ENCODE data around the gene DUSP2.

Gene DUSP2

DNA sequence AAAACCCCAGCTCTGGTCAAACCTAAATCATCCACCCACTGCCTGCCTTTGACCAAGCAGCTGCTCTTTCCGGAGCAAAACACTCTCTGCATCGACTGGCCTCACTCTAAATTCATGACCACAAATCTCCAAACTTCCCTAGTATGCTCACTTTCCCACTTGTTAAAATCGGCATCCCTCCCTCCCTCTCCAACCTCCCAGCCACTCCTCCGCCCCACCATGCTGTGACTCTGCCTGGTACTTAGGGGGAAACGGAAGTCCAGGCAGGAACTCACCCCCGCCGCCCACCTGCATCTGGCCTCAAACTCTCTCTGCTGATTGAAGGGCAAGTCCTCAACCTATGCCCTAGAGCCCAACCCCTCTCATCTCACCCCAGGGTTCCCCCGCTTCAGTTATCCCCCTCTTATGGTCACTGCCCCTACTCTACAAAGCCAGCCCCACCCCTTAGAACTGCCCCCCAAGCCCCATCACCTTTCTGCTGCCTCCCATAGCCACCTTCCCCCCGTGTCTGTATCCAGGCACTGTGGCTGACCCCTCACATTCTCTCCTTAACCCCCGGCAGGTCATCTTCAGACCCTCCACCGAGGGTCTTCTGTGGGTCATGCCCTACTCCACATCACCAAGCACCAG, 25.0 kb downstream of the DUSP2 start:
- in situ Hi-C loops (cut with HindIII; ENCODE audit: low sequenced_read_pairs) = no loop called here
- TF ChIP-seq, protein P1, sequence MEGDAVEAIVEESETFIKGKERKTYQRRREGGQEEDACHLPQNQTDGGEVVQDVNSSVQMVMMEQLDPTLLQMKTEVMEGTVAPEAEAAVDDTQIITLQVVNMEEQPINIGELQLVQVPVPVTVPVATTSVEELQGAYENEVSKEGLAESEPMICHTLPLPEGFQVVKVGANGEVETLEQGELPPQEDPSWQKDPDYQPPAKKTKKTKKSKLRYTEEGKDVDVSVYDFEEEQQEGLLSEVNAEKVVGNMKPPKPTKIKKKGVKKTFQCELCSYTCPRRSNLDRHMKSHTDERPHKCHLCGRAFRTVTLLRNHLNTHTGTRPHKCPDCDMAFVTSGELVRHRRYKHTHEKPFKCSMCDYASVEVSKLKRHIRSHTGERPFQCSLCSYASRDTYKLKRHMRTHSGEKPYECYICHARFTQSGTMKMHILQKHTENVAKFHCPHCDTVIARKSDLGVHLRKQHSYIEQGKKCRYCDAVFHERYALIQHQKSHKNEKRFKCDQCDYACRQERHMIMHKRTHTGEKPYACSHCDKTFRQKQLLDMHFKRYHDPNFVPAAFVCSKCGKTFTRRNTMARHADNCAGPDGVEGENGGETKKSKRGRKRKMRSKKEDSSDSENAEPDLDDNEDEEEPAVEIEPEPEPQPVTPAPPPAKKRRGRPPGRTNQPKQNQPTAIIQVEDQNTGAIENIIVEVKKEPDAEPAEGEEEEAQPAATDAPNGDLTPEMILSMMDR (IDR thresholded peaks at IDR 0.05; ENCODE audit: low read depth, low read length, missing control alignments) = no peak
- H3K4me3 ChIP-seq (ENCODE audit: low read depth, low read length) = no peak overlapping the region
- no peak for DNase-seq (ENCODE audit: low read depth)

DNA sequence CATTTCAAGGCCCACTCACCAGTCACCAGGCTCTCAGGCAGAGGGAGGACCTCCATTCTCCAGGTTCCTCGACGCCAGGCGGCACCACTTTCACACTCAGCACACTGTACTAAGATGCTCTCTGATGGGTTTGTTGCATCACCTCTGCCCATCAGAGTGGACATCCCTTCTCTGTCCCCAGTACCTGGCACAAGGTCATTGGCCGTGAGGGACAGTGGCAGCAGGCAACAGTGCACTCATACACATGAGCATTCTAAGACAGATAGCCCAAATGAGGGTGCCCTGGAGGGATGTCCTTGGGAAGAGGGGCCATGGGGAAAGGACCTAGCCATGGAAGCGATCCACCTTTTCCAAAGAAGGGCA, 25.9 kb downstream of the DUSP2 start:
- no peak overlapping the region for H3K4me3 ChIP-seq (ENCODE audit: low read depth, low read length)
- TF ChIP-seq, protein P1 (IDR thresholded peaks at IDR 0.05; ENCODE audit: low read depth, low read length, missing control alignments) = no peak
- no peak for DNase-seq (ENCODE audit: low read depth)
- in situ Hi-C loops (cut with HindIII; ENCODE audit: low sequenced_read_pairs) = no loop called here

DNA sequence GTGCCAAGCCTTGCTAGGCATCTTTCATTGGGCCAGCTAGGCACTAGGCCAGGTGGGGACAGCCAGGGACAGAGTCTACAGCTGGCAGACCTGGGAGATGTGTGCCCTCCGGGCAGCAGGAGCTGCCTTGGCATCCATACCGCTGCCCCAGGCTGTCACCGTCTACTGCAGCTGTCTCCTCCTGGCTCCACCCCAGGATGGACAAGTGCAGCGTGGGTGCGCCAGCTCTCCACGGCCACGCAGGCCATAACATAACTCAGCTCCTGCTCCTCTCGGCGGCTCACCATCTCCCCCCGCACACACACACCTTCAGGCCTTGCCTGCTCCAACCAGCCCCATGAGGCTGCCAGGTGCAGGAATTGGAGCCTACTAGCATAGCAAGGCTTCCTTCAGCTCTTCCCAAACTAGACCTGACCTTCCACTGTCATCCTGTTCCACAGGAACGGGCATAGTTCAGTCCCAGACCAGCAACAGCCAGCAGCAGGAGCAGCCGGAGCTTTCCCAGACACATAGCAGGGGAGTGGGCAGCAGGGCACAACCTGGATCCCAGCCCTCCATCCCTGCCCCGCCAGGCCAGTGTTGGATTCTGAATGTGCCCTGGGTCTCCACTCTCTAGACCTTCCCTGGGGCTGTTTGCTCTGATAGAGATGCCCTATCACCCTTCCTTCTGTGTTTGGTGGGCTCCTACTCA, 26.4 kb downstream of the DUSP2 start:
- in situ Hi-C loops (cut with HindIII; ENCODE audit: low sequenced_read_pairs) = no loop called here
- no peak for DNase-seq (ENCODE audit: low read depth)
- TF ChIP-seq, protein P1 (IDR thresholded peaks at IDR 0.05; ENCODE audit: low read depth, low read length, missing control alignments) = no peak
- no peak overlapping the region for H3K4me3 ChIP-seq (ENCODE audit: low read depth, low read length)

DNA sequence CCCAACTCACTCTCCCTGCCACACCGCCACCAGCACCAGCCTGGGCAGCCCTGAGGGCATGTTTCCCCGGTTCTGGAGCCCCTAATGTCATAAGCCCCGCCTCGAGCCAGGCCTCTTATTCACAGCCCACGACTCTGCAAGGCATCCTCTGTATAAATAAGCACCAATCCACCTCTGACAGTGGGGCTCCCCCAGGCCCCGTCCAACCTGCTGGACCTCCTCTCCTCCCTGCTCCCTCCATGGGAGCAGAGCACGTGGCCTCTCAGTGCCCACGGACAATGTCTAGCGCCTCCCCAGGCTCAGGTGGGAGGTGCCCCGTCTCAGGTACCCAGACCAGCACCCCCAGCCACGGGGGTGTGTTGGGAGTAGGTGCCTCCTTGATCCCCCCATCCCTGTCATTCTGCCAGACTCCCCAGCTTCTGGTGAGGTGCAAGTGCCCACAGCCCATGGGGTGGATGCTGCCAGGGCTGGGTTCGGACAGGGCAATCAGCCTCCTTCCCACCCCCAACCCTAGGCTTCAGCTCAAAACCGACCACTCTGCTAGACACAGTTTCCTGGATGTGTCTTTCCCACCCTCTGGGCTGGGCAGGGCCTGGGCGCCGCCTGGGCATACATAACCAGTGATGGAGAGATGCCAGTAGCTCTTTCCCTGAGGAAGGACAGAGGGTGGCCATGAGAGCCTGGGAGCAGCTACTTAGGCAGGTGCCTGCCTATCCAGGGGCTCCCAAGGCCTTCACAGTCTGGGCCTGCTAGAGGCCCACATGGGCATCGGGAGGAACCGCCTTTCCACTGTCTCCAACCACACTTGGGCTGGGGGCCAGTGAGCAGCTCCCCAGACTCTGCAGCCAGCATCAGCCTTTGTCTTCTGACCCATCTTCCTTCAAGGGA, 27.3 kb downstream of the DUSP2 start:
- in situ Hi-C loops (cut with HindIII; ENCODE audit: low sequenced_read_pairs) = no loop called here
- no peak for DNase-seq (ENCODE audit: low read depth)
- TF ChIP-seq, protein P1 (IDR thresholded peaks at IDR 0.05; ENCODE audit: low read depth, low read length, missing control alignments) = no peak
- no peak overlapping the region for H3K4me3 ChIP-seq (ENCODE audit: low read depth, low read length)

DNA sequence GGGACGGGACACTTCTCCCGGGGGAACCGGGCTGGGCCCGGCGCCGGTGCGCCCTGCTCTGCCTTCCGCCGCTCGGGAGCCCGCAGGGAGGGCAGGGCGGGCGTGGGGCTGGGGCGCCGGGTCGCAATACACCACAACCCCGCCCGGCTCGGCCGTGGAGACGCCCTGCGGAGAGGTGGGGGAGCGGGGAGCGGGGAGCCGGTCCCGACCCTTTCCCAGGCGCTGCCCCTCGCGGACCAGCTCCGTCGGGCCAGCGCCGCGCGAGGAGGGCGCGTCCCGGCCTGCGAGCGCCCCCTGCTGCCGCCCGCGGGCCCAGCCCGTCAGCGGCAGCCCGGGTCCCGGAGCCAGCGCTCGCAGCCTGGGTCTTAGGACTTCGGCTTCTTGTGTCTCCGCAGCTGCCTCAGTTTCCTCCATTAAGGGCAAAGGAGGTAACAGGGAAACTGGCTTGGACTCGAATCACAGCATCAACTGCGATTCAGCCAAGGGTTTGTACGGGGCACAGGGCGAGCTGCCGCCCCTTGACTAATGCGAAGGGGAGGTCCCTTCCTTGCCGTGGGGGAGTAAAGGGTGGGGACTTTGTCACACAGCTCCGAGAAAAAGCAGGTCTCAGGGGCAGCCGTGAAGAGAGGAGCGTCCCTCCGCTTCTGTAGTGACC, 28.2 kb downstream of the DUSP2 start:
- TF ChIP-seq, protein P1 (IDR thresholded peaks at IDR 0.05; ENCODE audit: low read depth, low read length, missing control alignments) = peak; percentile 54
- H3K4me3 ChIP-seq (ENCODE audit: low read depth, low read length) = peak overlapping the region; percentile 26
- in situ Hi-C loops (cut with HindIII; ENCODE audit: low sequenced_read_pairs) = no loop called here
- no peak for DNase-seq (ENCODE audit: low read depth)

DNA sequence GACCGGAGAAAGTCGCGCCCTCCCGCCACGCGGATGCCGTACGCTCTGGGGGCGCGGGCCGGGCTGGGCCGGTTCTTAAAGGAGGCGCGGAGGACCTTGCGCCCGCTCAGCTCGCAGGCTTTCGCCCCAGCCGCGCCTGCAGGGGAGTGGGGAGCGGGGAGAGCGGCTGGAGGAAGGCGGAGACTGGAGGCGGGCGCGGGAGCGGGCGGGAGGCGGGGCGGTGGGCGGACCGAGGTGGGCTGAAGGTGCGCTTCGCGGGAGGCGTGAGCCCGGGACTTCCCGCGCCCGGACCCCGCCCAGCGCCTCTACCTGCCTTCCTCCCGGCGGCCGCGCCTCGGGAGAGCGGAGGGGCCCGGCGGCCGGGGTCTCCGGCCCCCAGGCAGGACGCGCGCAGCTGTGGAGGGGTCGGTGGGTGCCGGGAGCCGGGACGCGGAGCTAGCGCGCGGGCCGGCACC, 28.8 kb downstream of the DUSP2 start, which contains the start of gene ADRA2B:
ADRA2B (minus strand) TSS at position 148 of the 455 bp plus-strand sequence. CDS start 422 bp downstream, outside the sequence.
- TF ChIP-seq, protein P1 (IDR thresholded peaks at IDR 0.05; ENCODE audit: low read depth, low read length, missing control alignments) = no peak
- no peak for DNase-seq (ENCODE audit: low read depth)
- in situ Hi-C loops (cut with HindIII; ENCODE audit: low sequenced_read_pairs) = no loop called here
- peak within 1 kb of the TSS; percentile 26 for H3K4me3 ChIP-seq (ENCODE audit: low read depth, low read length)
